ENCODE data around the gene PTPRR.
"Not testable (repeated sequence)": the region's sequence is repeated elsewhere in the genome, so short reads cannot be mapped to it uniquely, and the experiment has no call there.

Gene PTPRR

GRCh38 chr12:70736351-70737133 is 184.0 kb downstream of the PTPRR start:
- DNase-seq, result no peak

- not testable (repeated sequence) for DNase-seq
These were observed 185.3 kb downstream of the PTPRR start for GRCh38 chr12:70735197-70735596.

- no peak for DNase-seq
These were observed 187.2 kb downstream of the PTPRR start for GRCh38 chr12:70733385-70733784.

- DNase-seq, result no peak
These were observed 188.3 kb downstream of the PTPRR start for GRCh38 chr12:70732287-70732686.

GRCh38 chr12:70730675-70731180 is 189.8 kb downstream of the PTPRR start:
- no peak for DNase-seq

- no peak for DNase-seq
These were observed 196.1 kb downstream of the PTPRR start for GRCh38 chr12:70724444-70724843.

GRCh38 chr12:70722584-70723343 is 197.8 kb downstream of the PTPRR start:
- no peak for DNase-seq

GRCh38 chr12:70721656-70722357 is 198.7 kb downstream of the PTPRR start:
- DNase-seq, result no peak

- no peak for DNase-seq
These were observed 199.3 kb downstream of the PTPRR start for GRCh38 chr12:70721216-70721615.

GRCh38 chr12:70719672-70720420 is 200.7 kb downstream of the PTPRR start:
- DNase-seq, result no peak

GRCh38 chr12:70719071-70719470 is 201.5 kb downstream of the PTPRR start:
- DNase-seq, result no peak

GRCh38 chr12:70711831-70712230 is 208.7 kb downstream of the PTPRR start:
- no peak for DNase-seq

- no peak for DNase-seq
These were observed 211.5 kb downstream of the PTPRR start for GRCh38 chr12:70709022-70709421.

- no peak for DNase-seq
These were observed 213.9 kb downstream of the PTPRR start for GRCh38 chr12:70706611-70707010.

- DNase-seq, result no peak
These were observed 222.2 kb downstream of the PTPRR start for GRCh38 chr12:70698345-70698744.

GRCh38 chr12:70695361-70696023 is 225.0 kb downstream of the PTPRR start:
- no peak for DNase-seq

GRCh38 chr12:70692681-70693288 is 227.8 kb downstream of the PTPRR start:
- DNase-seq, result no peak

GRCh38 chr12:70691018-70691672 is 229.4 kb downstream of the PTPRR start:
- no peak for DNase-seq

- DNase-seq, result no peak
These were observed 233.6 kb downstream of the PTPRR start for GRCh38 chr12:70686907-70687306.

- DNase-seq, result no peak
These were observed 234.2 kb downstream of the PTPRR start for GRCh38 chr12:70686299-70686698.

- no peak for DNase-seq
These were observed 236.6 kb downstream of the PTPRR start for GRCh38 chr12:70683976-70684375.
